Ascending aorta (tissue), 2 donors: Measurements from ENCODE around the gene ZC3H13. TPM values are rescaled to one million over a fixed set of nuclear protein-coding genes. Genes with fewer than 3 reads are reported as not detected.

Experiments used
- DNase-seq, 2 donors: peaks; one replicate each; pipeline ENCODE4 v3.0.0-alpha.2; 2019; ENCODE audit warnings: low spot score in 2 of 2
- H3K27ac ChIP-seq, 2 donors: fragments of 200-600 bp; sonication (generic); one replicate each; pipeline ENCODE4 v1.5.1; 2016 to 2017; ENCODE audit warnings: mild to moderate bottlenecking in 1 of 2
- H3K27me3 ChIP-seq: fragments of 200-600 bp; sonication (generic); one replicate; pipeline ENCODE4 v1.5.1; 2017
- H3K36me3 ChIP-seq, 2 donors: fragments of 200-600 bp; sonication (generic); one replicate each; pipeline ENCODE4 v1.5.1; 2016
- H3K4me1 ChIP-seq, 2 donors: fragments of 200-600 bp; sonication (generic); one replicate each; pipeline ENCODE4 v1.5.1; 2016 to 2017; ENCODE audit warnings: mild to moderate bottlenecking in 1 of 2
- H3K4me3 ChIP-seq, 2 donors: fragments of 200-600 bp; sonication (generic); one replicate each; pipeline ENCODE4 v1.5.1; 2016 to 2017; ENCODE audit warnings: mild to moderate bottlenecking in 1 of 2
- H3K9me3 ChIP-seq, 2 donors: fragments of 200-600 bp; sonication (generic); one replicate each; pipeline ENCODE4 v1.5.1; 2016
- CTCF ChIP-seq, 3 experiments: fragments of 200-600 bp in 2 of 3; fragments of 450-650 bp in 1 of 3; sonication (generic) in 2 of 3; IDR thresholded peaks; one replicate each; pipeline ENCODE4 v1.5.1; 2016 to 2019; ENCODE audit warnings: antibody characterized with exemption in 3 of 3, mild to moderate bottlenecking in 1 of 3, moderate library complexity in 1 of 3
- intact Hi-C: fragments of 100-400 bp; cut with DNase I; formaldehyde crosslinking; loops from one replicate; pipeline ENCODE4 v1.15.1; 2023
- total RNA-seq: library from RNA; depleted of rRNA; stranded (reverse); fragments of >200 nt; gene quantifications from one replicate; pipeline ENCODE4 v1.1.0, GENCODE V29; 2016

Gene ZC3H13
- 25.8 TPM for total RNA-seq

GRCh38 chr13:46052319-46053161, at the start of gene ZC3H13:
Gene ZC3H13, minus strand, starts transcription at chr13:46052746. Its CDS starts 7,239 bp downstream, at chr13:46045507.
- H3K4me3 ChIP-seq = peak within 1 kb of the TSS; percentile 72 to 83
- peak in 2 of 3 experiments; percentile 26 to 32 for TF ChIP-seq CTCF (IDR thresholded peaks at IDR 0.05)
- H3K27ac ChIP-seq = peak within 1 kb of the TSS; percentile 90 to 94
- intact Hi-C loops = loop anchor here (5.0 kb wide), 1 partner anchor 740 kb away; no protein-coding TSS in a partner anchor
- peak; percentile 80 to 97 for DNase-seq
- H3K9me3 ChIP-seq = no peaks in the 10 kb centered on the region
- H3K4me1 ChIP-seq = peaks cover 2 to 18% of the 10 kb centered on the region in 2 donors
- H3K27me3 ChIP-seq = no peaks in the 10 kb centered on the region
- H3K36me3 ChIP-seq = no peaks in the 10 kb centered on the region

- Histone ChIP-seq H3K27ac (no peak overlapping the region), H3K36me3 (no peaks in the 10 kb centered on the region), H3K9me3 (no peaks in the 10 kb centered on the region), H3K27me3 (no peaks in the 10 kb centered on the region), H3K4me3 (no peak overlapping the region), H3K4me1 (no peaks in the 10 kb centered on the region)
- DNase-seq = no peak
- TF ChIP-seq CTCF (IDR thresholded peaks at IDR 0.05) = no peak
- intact Hi-C loops = no loop called here
These were observed 49.7 kb upstream of the ZC3H13 start for GRCh38 chr13:46102255-46102605.

GRCh38 chr13:46101484-46102254, 49.1 kb upstream of the ZC3H13 start:
- no peak overlapping the region for H3K27ac ChIP-seq
- intact Hi-C loops = no loop called here

GRCh38 chr13:46101002-46101401, 48.5 kb upstream of the ZC3H13 start:
- Histone ChIP-seq H3K27me3 (no peaks in the 10 kb centered on the region), H3K36me3 (no peaks in the 10 kb centered on the region), H3K9me3 (no peaks in the 10 kb centered on the region), H3K4me1 (no peaks in the 10 kb centered on the region), H3K27ac (no peak overlapping the region), H3K4me3 (no peak overlapping the region)
- no peak for TF ChIP-seq CTCF (IDR thresholded peaks at IDR 0.05)
- no peak for DNase-seq
- intact Hi-C loops = no loop called here

More at GRCh38 chr13:46101484-46102254, 49.1 kb upstream of the ZC3H13 start:
- H3K4me3 ChIP-seq = no peak overlapping the region
- H3K27me3 ChIP-seq = no peaks in the 10 kb centered on the region
- no peaks in the 10 kb centered on the region for H3K4me1 ChIP-seq
- no peak for DNase-seq
- no peaks in the 10 kb centered on the region for H3K36me3 ChIP-seq
- TF ChIP-seq CTCF (IDR thresholded peaks at IDR 0.05) = no peak
- H3K9me3 ChIP-seq = no peaks in the 10 kb centered on the region

- Histone ChIP-seq H3K27me3 (no peaks in the 10 kb centered on the region), H3K4me1 (no peaks in the 10 kb centered on the region), H3K36me3 (no peaks in the 10 kb centered on the region), H3K9me3 (no peaks in the 10 kb centered on the region), H3K4me3 (no peak overlapping the region), H3K27ac (no peak overlapping the region)
- no peak for TF ChIP-seq CTCF (IDR thresholded peaks at IDR 0.05)
- DNase-seq = no peak
- intact Hi-C loops = no loop called here
These were observed 47.8 kb upstream of the ZC3H13 start for GRCh38 chr13:46100191-46100815.
